Stimulated activated naive CD8-positive, alpha-beta T cell treated with anti-CD3 and anti-CD28 coated beads, Interleukin-15, amount 100 ng/mL, for 72 hours (primary cell): Measurements from ENCODE around the gene INPP5B.
A peak's percentile ranks its signal among the peaks of the same experiment; 100 is the strongest.
"Not testable (repeated sequence)": the region's sequence is repeated elsewhere in the genome, so short reads cannot be mapped to it uniquely, and the experiment has no call there.

Experiments
- ATAC-seq: fragments of 150-1000 bp; cut with Tn5 transposase; 2 replicates; pipeline ENCODE4 v1.10.0; 2021; ENCODE audit warnings: mild to moderate bottlenecking, moderate library complexity
- DNase-seq, 2 donors: peaks; one replicate each; pipeline ENCODE4 v3.0.0; 2021 to 2022
- H3K27ac Mint-ChIP-seq, 2 donors: one replicate each; pipeline ENCODE4 v1.8.0; 2022; ENCODE audit warnings: mild to moderate bottlenecking in 2 of 2, mixed read lengths in 2 of 2, moderate library complexity in 2 of 2
- H3K27me3 Mint-ChIP-seq: one replicate; pipeline ENCODE4 v1.8.0; 2022; ENCODE audit warnings: mixed read lengths
- H3K4me1 Mint-ChIP-seq: one replicate; pipeline ENCODE4 v1.8.0; 2022; ENCODE audit warnings: mild to moderate bottlenecking, mixed read lengths
- H3K4me3 Mint-ChIP-seq, 2 donors: one replicate each; pipeline ENCODE4 v1.8.0; 2022; ENCODE audit warnings: mild to moderate bottlenecking in 2 of 2, mixed read lengths in 2 of 2, moderate library complexity in 1 of 2
- H3K9me3 Mint-ChIP-seq, 2 donors: one replicate each; pipeline ENCODE4 v1.8.0; 2022; ENCODE audit warnings: mixed read lengths in 2 of 2

The INPP5B gene

DNA sequence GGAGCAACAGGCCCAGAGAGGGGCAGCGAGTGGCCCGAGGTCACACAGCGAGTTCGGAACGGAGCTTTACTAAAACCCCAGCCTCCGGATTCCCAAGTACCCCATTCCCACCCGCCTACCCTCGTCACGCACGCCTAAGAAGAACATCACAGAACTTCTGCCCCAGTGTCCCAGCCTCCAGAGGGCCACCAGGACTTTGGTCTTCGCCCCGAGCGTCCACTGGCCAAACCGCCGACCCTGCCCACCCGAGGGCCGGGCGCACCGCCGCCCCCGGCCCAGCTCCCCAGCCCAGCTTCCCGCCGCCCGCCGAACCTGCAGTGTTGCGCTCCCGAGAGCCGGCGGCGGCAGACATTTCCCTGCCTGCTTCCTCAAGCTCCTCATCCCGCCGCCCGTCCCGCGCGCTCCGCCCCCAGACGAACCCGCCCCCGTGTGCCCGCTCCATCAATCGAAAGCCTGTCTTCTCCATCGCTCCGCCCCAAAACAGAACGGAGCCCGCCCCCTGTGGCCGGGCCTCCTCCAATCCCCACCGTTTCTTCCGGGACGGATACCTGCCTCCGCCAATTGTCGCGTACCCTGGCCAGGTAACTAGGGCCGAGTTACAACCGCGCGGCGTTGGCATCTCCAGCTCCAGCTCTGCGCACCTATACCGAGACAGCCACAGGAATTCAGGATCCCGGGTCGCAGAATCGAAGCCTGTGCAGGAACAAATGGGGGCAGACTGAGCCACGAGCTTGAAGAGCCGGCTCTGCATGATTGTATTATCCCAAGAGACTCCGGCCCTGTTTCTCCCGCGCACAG is 15.3 kb downstream of the INPP5B start:
- Mint-ChIP-seq H3K9me3 (no peaks in the 10 kb centered on the region), H3K27me3 (no peaks in the 10 kb centered on the region), H3K27ac (peak overlapping the region; percentile 77 to 93), H3K4me3 (peak overlapping the region; percentile 87 to 90), H3K4me1 (peaks cover 56% of the 10 kb centered on the region)
- peak; percentile 98 for ATAC-seq
- DNase-seq: peak; percentile 94 to 96

DNA sequence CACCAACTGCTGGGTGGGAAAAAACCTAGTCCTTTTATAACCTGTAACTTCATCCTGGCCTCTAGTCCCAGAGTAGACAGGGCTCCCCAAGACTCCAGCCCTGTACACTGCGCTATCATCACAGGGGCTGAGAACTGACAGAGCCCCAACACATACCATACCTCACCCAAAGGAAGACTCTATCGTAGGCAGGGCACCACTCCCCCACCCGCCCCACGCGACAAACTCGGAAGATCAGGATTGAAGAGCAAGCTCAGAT is 15.8 kb downstream of the INPP5B start:
- Mint-ChIP-seq H3K9me3 (no peaks in the 10 kb centered on the region), H3K4me3 (peak overlapping the region; percentile 87 to 90), H3K27ac (peak overlapping the region in 1 of 2 donors; percentile 35), H3K4me1 (peaks cover 62% of the 10 kb centered on the region), H3K27me3 (no peaks in the 10 kb centered on the region)
- no peak for DNase-seq
- ATAC-seq: peak; percentile 19

GRCh38 chr1:37930246-37931101 is 16.4 kb downstream of the INPP5B start:
- H3K4me3 Mint-ChIP-seq: peak overlapping the region; percentile 87 to 90
- no peaks in the 10 kb centered on the region for H3K9me3 Mint-ChIP-seq
- no peaks in the 10 kb centered on the region for H3K27me3 Mint-ChIP-seq
- H3K27ac Mint-ChIP-seq: peak overlapping the region; percentile 48 to 91
- DNase-seq: peak in 1 of 2 donors; percentile 30
- peak; percentile 33 for ATAC-seq
- peaks cover 67% of the 10 kb centered on the region for H3K4me1 Mint-ChIP-seq

DNA sequence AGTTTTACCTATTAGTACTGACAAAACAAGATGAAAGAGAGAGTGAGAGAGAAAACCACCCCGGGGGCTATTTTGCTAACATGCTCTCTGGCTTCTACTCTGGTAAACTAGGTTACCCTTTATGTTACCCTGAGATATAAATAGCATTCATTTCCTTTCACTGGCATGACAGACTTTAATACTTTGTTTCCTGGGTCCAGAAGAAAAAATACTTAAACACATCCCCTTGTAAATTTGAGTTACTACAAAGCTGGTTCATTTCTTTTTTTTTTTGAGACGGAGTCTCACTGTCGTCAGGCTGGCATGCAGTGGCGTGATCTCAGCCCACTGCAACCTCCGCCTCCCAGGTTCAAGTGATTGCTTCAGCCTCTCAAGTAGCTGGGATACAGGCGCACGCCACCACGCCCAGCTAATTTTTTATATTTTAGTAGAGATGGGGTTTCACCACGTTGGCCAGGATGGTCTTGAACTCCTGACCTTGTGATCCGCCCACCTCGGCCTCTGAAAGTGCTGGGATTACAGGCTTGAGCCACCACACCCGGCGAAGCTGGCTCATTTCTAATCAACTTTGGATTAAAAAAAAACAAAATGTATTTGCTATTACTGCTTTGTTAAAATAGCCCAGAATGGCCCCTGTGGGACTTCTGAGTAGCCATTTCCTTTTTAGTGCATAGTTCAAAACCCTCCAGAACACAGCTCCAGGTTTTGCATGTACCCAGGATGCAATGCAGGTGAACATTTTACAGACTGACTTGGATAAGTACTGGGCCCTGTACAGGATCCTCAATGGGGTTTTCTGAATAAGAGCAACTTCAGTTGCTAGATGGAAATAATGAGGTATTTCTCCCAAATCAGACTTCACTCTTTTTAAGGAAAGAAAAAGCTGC is 20.6 kb downstream of the INPP5B start:
- no peak overlapping the region for H3K27ac Mint-ChIP-seq
- H3K4me3 Mint-ChIP-seq: peak overlapping the region; percentile 30 to 36
- peaks cover 65% of the 10 kb centered on the region for H3K4me1 Mint-ChIP-seq
- no peaks in the 10 kb centered on the region for H3K27me3 Mint-ChIP-seq
- no peaks in the 10 kb centered on the region for H3K9me3 Mint-ChIP-seq
- ATAC-seq (peak; percentile 19), DNase-seq (no peak)

DNA sequence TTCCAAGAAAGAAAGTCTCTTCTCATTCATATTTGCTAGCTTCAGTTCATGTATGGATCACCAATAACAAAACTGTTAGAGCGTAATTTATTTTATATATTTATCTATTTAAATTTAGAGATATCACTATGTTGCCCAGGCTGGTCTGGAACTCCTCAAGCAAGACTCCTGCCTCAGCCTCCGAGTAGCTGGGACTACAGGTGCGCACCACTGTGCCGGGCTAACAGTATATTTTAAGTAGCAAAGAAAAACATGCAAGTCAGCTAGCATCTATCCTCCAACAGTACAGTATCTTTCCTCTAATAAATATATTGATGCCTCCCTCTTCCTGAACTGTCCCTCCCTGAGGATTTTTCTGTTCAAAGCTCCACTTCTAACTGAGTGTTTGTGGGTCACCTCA is 21.5 kb downstream of the INPP5B start:
- Mint-ChIP-seq H3K27me3 (no peaks in the 10 kb centered on the region), H3K9me3 (no peaks in the 10 kb centered on the region), H3K27ac (peak overlapping the region in 1 of 2 donors; percentile 87), H3K4me1 (peaks cover 56% of the 10 kb centered on the region), H3K4me3 (peak overlapping the region; percentile 1 to 30)
- no peak for DNase-seq
- ATAC-seq: no peak

DNA sequence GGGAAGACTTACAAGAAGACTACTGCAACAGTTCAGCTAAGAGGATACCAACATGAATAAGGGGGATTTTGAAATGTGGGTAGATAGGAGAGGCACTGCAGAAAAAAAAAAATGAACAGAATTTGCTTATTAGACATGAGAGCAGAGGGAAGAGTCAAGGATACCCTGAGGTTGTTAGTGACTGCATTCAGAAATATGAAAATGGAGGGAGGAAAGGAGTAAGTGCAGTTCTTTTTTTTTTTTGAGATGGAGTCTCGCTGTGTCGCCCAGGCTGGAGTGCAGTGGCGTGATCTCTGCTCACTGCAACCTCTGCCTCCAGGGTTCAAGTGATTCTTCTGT is 23.3 kb downstream of the INPP5B start:
- Mint-ChIP-seq H3K27ac (peak overlapping the region in 1 of 2 donors; percentile 40), H3K9me3 (no peaks in the 10 kb centered on the region), H3K27me3 (no peaks in the 10 kb centered on the region), H3K4me3 (peak overlapping the region in 1 of 2 donors; percentile 2), H3K4me1 (peaks cover 63% of the 10 kb centered on the region)
- ATAC-seq (no peak), DNase-seq (no peak)

- Mint-ChIP-seq H3K27me3 (no peaks in the 10 kb centered on the region), H3K4me3 (peak overlapping the region; percentile 9 to 12)
Observed at GRCh38 chr1:37922767-37923550, 23.9 kb downstream of the INPP5B start.

GRCh38 chr1:37919277-37919676 is 27.6 kb downstream of the INPP5B start:
- Mint-ChIP-seq H3K27ac (no peak overlapping the region), H3K9me3 (no peaks in the 10 kb centered on the region), H3K4me1 (peaks cover 39% of the 10 kb centered on the region), H3K4me3 (no peak overlapping the region), H3K27me3 (no peaks in the 10 kb centered on the region)
- ATAC-seq: no peak
- DNase-seq: no peak

More at GRCh38 chr1:37922767-37923550, 23.9 kb downstream of the INPP5B start:
- H3K4me1 Mint-ChIP-seq: peaks cover 63% of the 10 kb centered on the region
- no peaks in the 10 kb centered on the region for H3K9me3 Mint-ChIP-seq
- DNase-seq: no peak
- ATAC-seq: peak; percentile 82
- H3K27ac Mint-ChIP-seq: peak overlapping the region; percentile 0 to 62

DNA sequence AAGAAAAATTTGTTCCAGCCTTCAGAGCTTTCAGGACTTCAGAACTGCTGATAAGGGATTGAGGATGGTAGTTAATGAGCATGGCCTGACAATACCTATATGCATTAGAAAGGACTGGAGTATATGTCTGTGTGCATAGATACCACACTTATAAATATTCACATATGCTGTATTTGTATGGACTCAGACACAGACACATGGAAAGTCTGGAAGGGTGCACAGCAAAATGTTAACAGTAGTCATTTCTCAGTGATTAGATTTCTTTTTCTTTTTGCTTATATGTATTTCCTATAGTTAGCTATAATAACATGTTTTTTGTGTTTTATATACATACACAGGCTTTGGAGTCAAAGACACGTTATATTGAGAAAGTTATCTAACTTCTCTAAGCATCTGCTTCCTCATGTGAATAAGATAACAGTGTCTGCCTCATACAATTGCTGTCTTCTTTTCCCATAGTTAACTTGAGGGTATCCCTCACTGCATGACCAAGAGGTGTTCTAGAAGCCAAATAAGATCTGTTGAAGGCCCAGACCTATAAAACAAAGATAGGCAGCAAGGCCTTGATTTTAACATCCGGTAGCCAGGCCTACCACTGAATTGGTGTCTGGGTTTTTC is 31.3 kb downstream of the INPP5B start:
- Mint-ChIP-seq H3K4me3 (no peak overlapping the region), H3K27me3 (no peaks in the 10 kb centered on the region)

GRCh38 chr1:37914719-37915475 is 32.0 kb downstream of the INPP5B start:
- Mint-ChIP-seq H3K9me3 (no peaks in the 10 kb centered on the region), H3K4me3 (no peak overlapping the region), H3K4me1 (peaks cover 17% of the 10 kb centered on the region), H3K27me3 (no peaks in the 10 kb centered on the region), H3K27ac (no peak overlapping the region)
- DNase-seq (no peak), ATAC-seq (no peak)

More for the DNA sequence above, 31.3 kb downstream of the INPP5B start:
- no peak overlapping the region for H3K27ac Mint-ChIP-seq
- H3K9me3 Mint-ChIP-seq: no peaks in the 10 kb centered on the region
- no peak for DNase-seq
- H3K4me1 Mint-ChIP-seq: peaks cover 22% of the 10 kb centered on the region
- no peak for ATAC-seq

- peaks cover 16 to 22% of the 10 kb centered on the region in 2 donors for H3K9me3 Mint-ChIP-seq
- not testable (repeated sequence) for H3K4me1 Mint-ChIP-seq, H3K27me3 Mint-ChIP-seq, ATAC-seq, DNase-seq, H3K27ac Mint-ChIP-seq, H3K4me3 Mint-ChIP-seq
Observed at GRCh38 chr1:37911478-37911877, 35.4 kb downstream of the INPP5B start.

- not testable (repeated sequence) for H3K27ac Mint-ChIP-seq, DNase-seq, H3K4me1 Mint-ChIP-seq, H3K27me3 Mint-ChIP-seq, H3K4me3 Mint-ChIP-seq, ATAC-seq
- peaks cover 16 to 22% of the 10 kb centered on the region in 2 donors for H3K9me3 Mint-ChIP-seq
Observed at GRCh38 chr1:37910886-37911285, 36.0 kb downstream of the INPP5B start.

GRCh38 chr1:37908531-37908930 is 38.3 kb downstream of the INPP5B start:
- not testable (repeated sequence) for H3K27ac Mint-ChIP-seq, DNase-seq, ATAC-seq, H3K27me3 Mint-ChIP-seq, H3K4me1 Mint-ChIP-seq, H3K4me3 Mint-ChIP-seq
- H3K9me3 Mint-ChIP-seq: peaks cover 16 to 22% of the 10 kb centered on the region in 2 donors
